ENCODE data around the gene LRFN2. TPM values are rescaled to one million over a fixed set of nuclear protein-coding genes. Genes with fewer than 3 reads are reported as not detected.

Gene LRFN2
- total and polyA plus RNA-seq, 2 experiments from 2014 or later: 0.29 to 2.5 TPM

DNA sequence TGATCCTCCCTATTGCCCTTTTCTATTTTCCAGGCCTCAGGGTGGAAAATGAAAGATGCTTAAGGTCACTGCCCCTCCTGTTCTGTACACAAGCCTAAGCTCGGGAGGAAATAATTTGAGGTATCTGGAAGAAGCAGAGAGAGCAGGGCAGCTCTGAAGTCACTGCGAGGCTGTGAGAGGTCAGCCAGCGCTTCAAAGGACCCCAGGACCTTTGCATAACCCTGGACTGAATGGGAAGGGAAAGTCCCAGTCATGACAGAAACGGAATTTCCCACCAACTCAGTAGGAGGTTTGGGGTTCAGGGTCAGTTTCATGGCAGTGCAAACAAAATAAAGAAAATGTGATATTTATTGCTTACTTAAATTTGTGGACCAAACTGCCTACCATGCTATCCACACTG, 58.1 kb downstream of the LRFN2 start:
- Histone ChIP-seq H3K27ac (ENCODE audit: low read depth) (no peak overlapping the region), H3K79me2 (replicated peaks; ENCODE audit: insufficient read depth) (no peaks in the 10 kb centered on the region), H3K36me3 (ENCODE audit: insufficient read depth) (no peaks in the 10 kb centered on the region), H3F3A (replicated peaks; ENCODE audit: low read depth) (peaks cover 9% of the 10 kb centered on the region; the same call in 1 of the 2 replicates), H3K4me2 (no peak overlapping the region), H3K4me3 (no peak overlapping the region), H2AFZ (no peak overlapping the region), H4K20me1 (replicated peaks; ENCODE audit: insufficient read depth) (no peaks in the 10 kb centered on the region), H3K9me2 (ENCODE audit: insufficient read depth) (no peaks in the 10 kb centered on the region), H3K27me3 (ENCODE audit: insufficient read depth) (no peaks in the 10 kb centered on the region), H3K4me1 (ENCODE audit: insufficient read depth) (peaks cover 34% of the 10 kb centered on the region)
- TF ChIP-seq, protein P1, sequence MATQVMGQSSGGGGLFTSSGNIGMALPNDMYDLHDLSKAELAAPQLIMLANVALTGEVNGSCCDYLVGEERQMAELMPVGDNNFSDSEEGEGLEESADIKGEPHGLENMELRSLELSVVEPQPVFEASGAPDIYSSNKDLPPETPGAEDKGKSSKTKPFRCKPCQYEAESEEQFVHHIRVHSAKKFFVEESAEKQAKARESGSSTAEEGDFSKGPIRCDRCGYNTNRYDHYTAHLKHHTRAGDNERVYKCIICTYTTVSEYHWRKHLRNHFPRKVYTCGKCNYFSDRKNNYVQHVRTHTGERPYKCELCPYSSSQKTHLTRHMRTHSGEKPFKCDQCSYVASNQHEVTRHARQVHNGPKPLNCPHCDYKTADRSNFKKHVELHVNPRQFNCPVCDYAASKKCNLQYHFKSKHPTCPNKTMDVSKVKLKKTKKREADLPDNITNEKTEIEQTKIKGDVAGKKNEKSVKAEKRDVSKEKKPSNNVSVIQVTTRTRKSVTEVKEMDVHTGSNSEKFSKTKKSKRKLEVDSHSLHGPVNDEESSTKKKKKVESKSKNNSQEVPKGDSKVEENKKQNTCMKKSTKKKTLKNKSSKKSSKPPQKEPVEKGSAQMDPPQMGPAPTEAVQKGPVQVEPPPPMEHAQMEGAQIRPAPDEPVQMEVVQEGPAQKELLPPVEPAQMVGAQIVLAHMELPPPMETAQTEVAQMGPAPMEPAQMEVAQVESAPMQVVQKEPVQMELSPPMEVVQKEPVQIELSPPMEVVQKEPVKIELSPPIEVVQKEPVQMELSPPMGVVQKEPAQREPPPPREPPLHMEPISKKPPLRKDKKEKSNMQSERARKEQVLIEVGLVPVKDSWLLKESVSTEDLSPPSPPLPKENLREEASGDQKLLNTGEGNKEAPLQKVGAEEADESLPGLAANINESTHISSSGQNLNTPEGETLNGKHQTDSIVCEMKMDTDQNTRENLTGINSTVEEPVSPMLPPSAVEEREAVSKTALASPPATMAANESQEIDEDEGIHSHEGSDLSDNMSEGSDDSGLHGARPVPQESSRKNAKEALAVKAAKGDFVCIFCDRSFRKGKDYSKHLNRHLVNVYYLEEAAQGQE (IDR thresholded peaks at IDR 0.05; ENCODE audit: unreplicated experiment): no peak
- TF ChIP-seq STAT1 (IDR thresholded peaks at IDR 0.05; ENCODE audit: unreplicated experiment) (no peak), NANOG (IDR thresholded peaks at IDR 0.05; ENCODE audit: borderline replicate concordance) (no peak), EZH2phosphoT487 (IDR thresholded peaks at IDR 0.05; ENCODE audit: unreplicated experiment) (no peak), ZNF114 (CRISPR knock-in tag; IDR thresholded peaks at IDR 0.05) (no peak), ZNF331 (CRISPR knock-in tag; IDR thresholded peaks at IDR 0.05; ENCODE audit: low read depth) (no peak), POLR2AphosphoS5 (IDR thresholded peaks at IDR 0.05; ENCODE audit: low read depth) (no peak), CREB1 (CRISPR knock-in tag; IDR thresholded peaks at IDR 0.05; ENCODE audit: low read depth) (no peak), JUNB (IDR thresholded peaks at IDR 0.05; ENCODE audit: unreplicated experiment) (no peak), EZH2 (IDR thresholded peaks at IDR 0.05; ENCODE audit: low read depth, unreplicated experiment) (no peak)
- TF ChIP-seq, protein P2, sequence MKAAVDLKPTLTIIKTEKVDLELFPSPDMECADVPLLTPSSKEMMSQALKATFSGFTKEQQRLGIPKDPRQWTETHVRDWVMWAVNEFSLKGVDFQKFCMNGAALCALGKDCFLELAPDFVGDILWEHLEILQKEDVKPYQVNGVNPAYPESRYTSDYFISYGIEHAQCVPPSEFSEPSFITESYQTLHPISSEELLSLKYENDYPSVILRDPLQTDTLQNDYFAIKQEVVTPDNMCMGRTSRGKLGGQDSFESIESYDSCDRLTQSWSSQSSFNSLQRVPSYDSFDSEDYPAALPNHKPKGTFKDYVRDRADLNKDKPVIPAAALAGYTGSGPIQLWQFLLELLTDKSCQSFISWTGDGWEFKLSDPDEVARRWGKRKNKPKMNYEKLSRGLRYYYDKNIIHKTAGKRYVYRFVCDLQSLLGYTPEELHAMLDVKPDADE (IDR thresholded peaks at IDR 0.05): no peak
- TF ChIP-seq, protein P3, sequence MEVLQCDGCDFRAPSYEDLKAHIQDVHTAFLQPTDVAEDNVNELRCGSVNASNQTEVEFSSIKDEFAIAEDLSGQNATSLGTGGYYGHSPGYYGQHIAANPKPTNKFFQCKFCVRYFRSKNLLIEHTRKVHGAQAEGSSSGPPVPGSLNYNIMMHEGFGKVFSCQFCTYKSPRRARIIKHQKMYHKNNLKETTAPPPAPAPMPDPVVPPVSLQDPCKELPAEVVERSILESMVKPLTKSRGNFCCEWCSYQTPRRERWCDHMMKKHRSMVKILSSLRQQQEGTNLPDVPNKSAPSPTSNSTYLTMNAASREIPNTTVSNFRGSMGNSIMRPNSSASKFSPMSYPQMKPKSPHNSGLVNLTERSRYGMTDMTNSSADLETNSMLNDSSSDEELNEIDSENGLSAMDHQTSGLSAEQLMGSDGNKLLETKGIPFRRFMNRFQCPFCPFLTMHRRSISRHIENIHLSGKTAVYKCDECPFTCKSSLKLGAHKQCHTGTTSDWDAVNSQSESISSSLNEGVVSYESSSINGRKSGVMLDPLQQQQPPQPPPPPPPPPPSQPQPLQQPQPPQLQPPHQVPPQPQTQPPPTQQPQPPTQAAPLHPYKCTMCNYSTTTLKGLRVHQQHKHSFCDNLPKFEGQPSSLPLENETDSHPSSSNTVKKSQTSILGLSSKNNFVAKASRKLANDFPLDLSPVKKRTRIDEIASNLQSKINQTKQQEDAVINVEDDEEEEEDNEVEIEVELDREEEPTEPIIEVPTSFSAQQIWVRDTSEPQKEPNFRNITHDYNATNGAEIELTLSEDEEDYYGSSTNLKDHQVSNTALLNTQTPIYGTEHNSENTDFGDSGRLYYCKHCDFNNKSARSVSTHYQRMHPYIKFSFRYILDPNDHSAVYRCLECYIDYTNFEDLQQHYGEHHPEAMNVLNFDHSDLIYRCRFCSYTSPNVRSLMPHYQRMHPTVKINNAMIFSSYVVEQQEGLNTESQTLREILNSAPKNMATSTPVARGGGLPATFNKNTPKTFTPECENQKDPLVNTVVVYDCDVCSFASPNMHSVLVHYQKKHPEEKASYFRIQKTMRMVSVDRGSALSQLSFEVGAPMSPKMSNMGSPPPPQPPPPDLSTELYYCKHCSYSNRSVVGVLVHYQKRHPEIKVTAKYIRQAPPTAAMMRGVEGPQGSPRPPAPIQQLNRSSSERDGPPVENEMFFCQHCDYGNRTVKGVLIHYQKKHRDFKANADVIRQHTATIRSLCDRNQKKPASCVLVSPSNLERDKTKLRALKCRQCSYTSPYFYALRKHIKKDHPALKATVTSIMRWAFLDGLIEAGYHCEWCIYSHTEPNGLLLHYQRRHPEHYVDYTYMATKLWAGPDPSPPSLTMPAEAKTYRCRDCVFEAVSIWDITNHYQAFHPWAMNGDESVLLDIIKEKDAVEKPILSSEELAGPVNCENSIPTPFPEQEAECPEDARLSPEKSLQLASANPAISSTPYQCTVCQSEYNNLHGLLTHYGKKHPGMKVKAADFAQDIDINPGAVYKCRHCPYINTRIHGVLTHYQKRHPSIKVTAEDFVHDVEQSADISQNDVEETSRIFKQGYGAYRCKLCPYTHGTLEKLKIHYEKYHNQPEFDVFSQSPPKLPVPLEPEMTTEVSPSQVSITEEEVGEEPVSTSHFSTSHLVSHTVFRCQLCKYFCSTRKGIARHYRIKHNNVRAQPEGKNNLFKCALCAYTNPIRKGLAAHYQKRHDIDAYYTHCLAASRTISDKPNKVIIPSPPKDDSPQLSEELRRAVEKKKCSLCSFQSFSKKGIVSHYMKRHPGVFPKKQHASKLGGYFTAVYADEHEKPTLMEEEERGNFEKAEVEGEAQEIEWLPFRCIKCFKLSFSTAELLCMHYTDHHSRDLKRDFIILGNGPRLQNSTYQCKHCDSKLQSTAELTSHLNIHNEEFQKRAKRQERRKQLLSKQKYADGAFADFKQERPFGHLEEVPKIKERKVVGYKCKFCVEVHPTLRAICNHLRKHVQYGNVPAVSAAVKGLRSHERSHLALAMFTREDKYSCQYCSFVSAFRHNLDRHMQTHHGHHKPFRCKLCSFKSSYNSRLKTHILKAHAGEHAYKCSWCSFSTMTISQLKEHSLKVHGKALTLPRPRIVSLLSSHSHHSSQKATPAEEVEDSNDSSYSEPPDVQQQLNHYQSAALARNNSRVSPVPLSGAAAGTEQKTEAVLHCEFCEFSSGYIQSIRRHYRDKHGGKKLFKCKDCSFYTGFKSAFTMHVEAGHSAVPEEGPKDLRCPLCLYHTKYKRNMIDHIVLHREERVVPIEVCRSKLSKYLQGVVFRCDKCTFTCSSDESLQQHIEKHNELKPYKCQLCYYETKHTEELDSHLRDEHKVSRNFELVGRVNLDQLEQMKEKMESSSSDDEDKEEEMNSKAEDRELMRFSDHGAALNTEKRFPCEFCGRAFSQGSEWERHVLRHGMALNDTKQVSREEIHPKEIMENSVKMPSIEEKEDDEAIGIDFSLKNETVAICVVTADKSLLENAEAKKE (CRISPR knock-in tag; IDR thresholded peaks at IDR 0.05): no peak
- TF ChIP-seq, protein P4, sequence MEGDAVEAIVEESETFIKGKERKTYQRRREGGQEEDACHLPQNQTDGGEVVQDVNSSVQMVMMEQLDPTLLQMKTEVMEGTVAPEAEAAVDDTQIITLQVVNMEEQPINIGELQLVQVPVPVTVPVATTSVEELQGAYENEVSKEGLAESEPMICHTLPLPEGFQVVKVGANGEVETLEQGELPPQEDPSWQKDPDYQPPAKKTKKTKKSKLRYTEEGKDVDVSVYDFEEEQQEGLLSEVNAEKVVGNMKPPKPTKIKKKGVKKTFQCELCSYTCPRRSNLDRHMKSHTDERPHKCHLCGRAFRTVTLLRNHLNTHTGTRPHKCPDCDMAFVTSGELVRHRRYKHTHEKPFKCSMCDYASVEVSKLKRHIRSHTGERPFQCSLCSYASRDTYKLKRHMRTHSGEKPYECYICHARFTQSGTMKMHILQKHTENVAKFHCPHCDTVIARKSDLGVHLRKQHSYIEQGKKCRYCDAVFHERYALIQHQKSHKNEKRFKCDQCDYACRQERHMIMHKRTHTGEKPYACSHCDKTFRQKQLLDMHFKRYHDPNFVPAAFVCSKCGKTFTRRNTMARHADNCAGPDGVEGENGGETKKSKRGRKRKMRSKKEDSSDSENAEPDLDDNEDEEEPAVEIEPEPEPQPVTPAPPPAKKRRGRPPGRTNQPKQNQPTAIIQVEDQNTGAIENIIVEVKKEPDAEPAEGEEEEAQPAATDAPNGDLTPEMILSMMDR (conservative IDR thresholded peaks at IDR 0.05; ENCODE audit: low read depth in 2 of 2): no peak
- Mint-ChIP-seq H3K9me3 (no peaks in the 10 kb centered on the region), H3K27ac (no peak overlapping the region), H3K36me3 (ENCODE audit: low read depth) (0 out of 3 replicates have a peak, but pooled peaks cover 3% of the 10 kb centered on the region), H3K4me3 (no peak overlapping the region), H3K27me3 (ENCODE audit: insufficient read depth, low read depth, poor library complexity) (peaks cover 4% of the 10 kb centered on the region), H3K4me1 (peaks cover 45% of the 10 kb centered on the region)
- no peak; the same call in 2 of the 3 replicates for ATAC-seq
- DNase-seq (ENCODE audit: low spot score): no peak

Data from GM23338 (cell line).